GM23338 (cell line): ENCODE measurements around the gene MRPS17. TPM values are rescaled to one million over a fixed set of nuclear protein-coding genes. Genes with fewer than 3 reads are reported as not detected.

Experiments
- ATAC-seq: fragments of 200-7000 bp; cut with Tn5 transposase; 3 replicates; pipeline ENCODE4 v1.9.1; 2020
- DNase-seq: peaks from one replicate; pipeline ENCODE4 v3.0.0-alpha.2; 2015; ENCODE audit warnings: low spot score
- H2AFZ ChIP-seq: fragments of 200-600 bp; sonication (generic); 2 replicates; pipeline ENCODE4 v1.8.0; 2016; ENCODE audit warnings: antibody characterized with exemption, mild to moderate bottlenecking, moderate library complexity
- H3F3A ChIP-seq: fragments of 200-600 bp; sonication (generic); replicated peaks from 2 replicates; pipeline ENCODE4 v1.8.0; 2017; ENCODE audit warnings: antibody characterized with exemption, mixed run types, low read depth
- H3K27ac ChIP-seq: fragments of 200-600 bp; sonication (generic); 2 replicates; pipeline ENCODE4 v1.6.1; 2016; ENCODE audit warnings: low read depth
- H3K27me3 ChIP-seq: fragments of 200-600 bp; sonication (generic); 2 replicates; pipeline ENCODE4 v1.8.0; 2016; ENCODE audit warnings: mild to moderate bottlenecking, mixed run types, moderate library complexity; ENCODE audit not compliant: insufficient read depth
- H3K36me3 ChIP-seq: fragments of 200-600 bp; sonication (generic); 2 replicates; pipeline ENCODE4 v1.8.0; 2016; ENCODE audit warnings: mild to moderate bottlenecking; ENCODE audit not compliant: insufficient read depth
- H3K4me1 ChIP-seq: fragments of 200-600 bp; sonication (generic); 2 replicates; pipeline ENCODE4 v1.8.0; 2016; ENCODE audit warnings: mild to moderate bottlenecking, moderate library complexity; ENCODE audit not compliant: insufficient read depth
- H3K4me2 ChIP-seq: fragments of 200-600 bp; sonication (generic); 2 replicates; pipeline ENCODE4 v1.7.1; 2017; ENCODE audit warnings: mixed run types
- H3K4me3 ChIP-seq: fragments of 200-600 bp; sonication (generic); 2 replicates; pipeline ENCODE4 v1.6.1; 2016; ENCODE audit warnings: mixed run types
- H3K79me2 ChIP-seq: fragments of 200-600 bp; sonication (generic); replicated peaks from 2 replicates; pipeline ENCODE4 v1.8.0; 2017; ENCODE audit warnings: mild to moderate bottlenecking; ENCODE audit not compliant: insufficient read depth
- H3K9me2 ChIP-seq: fragments of 200-600 bp; sonication (generic); 2 replicates; pipeline ENCODE4 v1.8.0; 2017; ENCODE audit not compliant: insufficient read depth
- H4K20me1 ChIP-seq: fragments of 200-600 bp; sonication (generic); replicated peaks from 2 replicates; pipeline ENCODE4 v1.8.0; 2017; ENCODE audit warnings: mild to moderate bottlenecking; ENCODE audit not compliant: insufficient read depth
- H3K27ac Mint-ChIP-seq: 2 replicates; pipeline ENCODE4 v1.8.0; 2020; ENCODE audit warnings: inconsistent platforms, mild to moderate bottlenecking, moderate library complexity, mixed read lengths
- H3K27me3 Mint-ChIP-seq: 3 replicates; pipeline ENCODE4 v1.8.0; 2022; ENCODE audit warnings: low read depth, mild to moderate bottlenecking, moderate library complexity, mixed read lengths, inconsistent platforms; ENCODE audit not compliant: insufficient read depth, poor library complexity
- H3K36me3 Mint-ChIP-seq: 3 replicates; pipeline ENCODE4 v1.8.0; 2021; ENCODE audit warnings: low read depth, mild to moderate bottlenecking, inconsistent platforms, moderate library complexity, mixed read lengths
- H3K4me1 Mint-ChIP-seq: 3 replicates; pipeline ENCODE4 v1.8.0; 2020; ENCODE audit warnings: mild to moderate bottlenecking, inconsistent platforms, mixed read lengths
- H3K4me3 Mint-ChIP-seq: 3 replicates; pipeline ENCODE4 v1.8.0; 2021; ENCODE audit warnings: moderate library complexity, mild to moderate bottlenecking, inconsistent platforms, mixed read lengths
- H3K9me3 Mint-ChIP-seq: 3 replicates; pipeline ENCODE4 v1.8.0; 2020; ENCODE audit warnings: moderate library complexity, mild to moderate bottlenecking, inconsistent platforms, mixed read lengths
- CREB1 ChIP-seq: fragments of 250-450 bp; sonication (Bioruptor Pico); IDR thresholded peaks from 2 replicates; pipeline ENCODE4 v1.5.0; 2020; ENCODE audit warnings: low read depth, mild to moderate bottlenecking, moderate library complexity
- ETS1 ChIP-seq: IDR thresholded peaks from 2 replicates; pipeline ENCODE4 v1.6.1; 2016; ENCODE audit warnings: antibody characterized with exemption
- NANOG ChIP-seq: IDR thresholded peaks from 2 replicates; pipeline ENCODE4 v1.6.1; 2016; ENCODE audit warnings: antibody characterized with exemption, borderline replicate concordance
- POLR2AphosphoS5 ChIP-seq: IDR thresholded peaks from 2 replicates; pipeline ENCODE4 v1.6.1; 2016; ENCODE audit warnings: antibody characterized with exemption, low read depth
- STAT1 ChIP-seq: IDR thresholded peaks from one replicate; pipeline ENCODE4 v1.6.1; 2016; ENCODE audit warnings: antibody characterized with exemption; ENCODE audit not compliant: unreplicated experiment
- ZNF114 ChIP-seq: fragments of 250-450 bp; sonication (Bioruptor Pico); IDR thresholded peaks from 2 replicates; pipeline ENCODE4 v1.5.0; 2020; ENCODE audit warnings: mild to moderate bottlenecking, moderate library complexity
- polyA plus RNA-seq: library from polyadenylated mRNA; unstranded; fragments of >200 nt; fragmentation: Nextera tagmentation; extraction: Ambion mirVana; gene quantifications from 2 replicates; pipeline ENCODE4 v1.2.1, GENCODE V29; 2016
- total RNA-seq: library from RNA; depleted of rRNA; stranded (reverse); fragments of >200 nt; shearing (Covaris generic); gene quantifications from 2 replicates; pipeline ENCODE4 v1.2.3, GENCODE V29; 2014
- TF ChIP-seq, protein P1 (sequence below), 2 experiments: fragments of 200-600 bp in 1 of 2; sonication (generic) in 1 of 2; conservative IDR thresholded peaks; 2 replicates each; pipeline versions ENCODE4 v1.5.1 to v1.6.1; 2016 to 2017; ENCODE audit warnings: antibody characterized with exemption in 2 of 2, low read depth in 2 of 2, mild to moderate bottlenecking in 2 of 2, moderate library complexity in 1 of 2
- TF ChIP-seq, protein P2 (sequence below): fragments of 250-450 bp; sonication (Bioruptor Pico); IDR thresholded peaks from 2 replicates; pipeline ENCODE4 v1.5.0; 2020; ENCODE audit warnings: mild to moderate bottlenecking, moderate library complexity

MRPS17 gene
- total and polyA plus RNA-seq, 2 experiments from 2014 or later, result 14.6 to 100 TPM

GRCh38 chr7:55964261-55965099, 12.8 kb downstream of the MRPS17 start, which contains the start of gene NIPSNAP2:
Gene NIPSNAP2 (plus strand): TSS chr7:55964585. CDS start chr7:55964610, 25 bp downstream.
- Histone ChIP-seq H3F3A (0 out of 2 replicates have a peak, but pooled peaks cover 3% of the 10 kb centered on the region), H3K4me1 (no peaks in the 10 kb centered on the region), H3K36me3 (no peaks in the 10 kb centered on the region; the same call in 1 of the 2 replicates), H3K4me2 (peak within 1 kb of the TSS; percentile 95), H2AFZ (peak within 1 kb of the TSS; percentile 91), H4K20me1 (no peaks in the 10 kb centered on the region; the same call in 1 of the 2 replicates), H3K79me2 (peaks cover 29% of the 10 kb centered on the region), H3K4me3 (peak within 1 kb of the TSS; percentile 69), H3K9me2 (no peaks in the 10 kb centered on the region), H3K27ac (peak within 1 kb of the TSS; percentile 46; the same call in 1 of the 2 replicates), H3K27me3 (peaks cover 13% of the 10 kb centered on the region)
- peak within 1 kb of the TSS; percentile 91 for H3K27ac Mint-ChIP-seq
- peaks cover 6% of the 10 kb centered on the region for H3K36me3 Mint-ChIP-seq
- H3K9me3 Mint-ChIP-seq, result no peaks in the 10 kb centered on the region; the same call in 2 of the 3 replicates
- ATAC-seq (peak; percentile 83), DNase-seq (peak; percentile 76)
- TF ChIP-seq POLR2AphosphoS5 (peak; percentile 71), STAT1 (no peak), CREB1 (CRISPR knock-in tag) (peak; percentile 11; the same call in 1 of the 2 replicates)
- TF ChIP-seq, protein P1, sequence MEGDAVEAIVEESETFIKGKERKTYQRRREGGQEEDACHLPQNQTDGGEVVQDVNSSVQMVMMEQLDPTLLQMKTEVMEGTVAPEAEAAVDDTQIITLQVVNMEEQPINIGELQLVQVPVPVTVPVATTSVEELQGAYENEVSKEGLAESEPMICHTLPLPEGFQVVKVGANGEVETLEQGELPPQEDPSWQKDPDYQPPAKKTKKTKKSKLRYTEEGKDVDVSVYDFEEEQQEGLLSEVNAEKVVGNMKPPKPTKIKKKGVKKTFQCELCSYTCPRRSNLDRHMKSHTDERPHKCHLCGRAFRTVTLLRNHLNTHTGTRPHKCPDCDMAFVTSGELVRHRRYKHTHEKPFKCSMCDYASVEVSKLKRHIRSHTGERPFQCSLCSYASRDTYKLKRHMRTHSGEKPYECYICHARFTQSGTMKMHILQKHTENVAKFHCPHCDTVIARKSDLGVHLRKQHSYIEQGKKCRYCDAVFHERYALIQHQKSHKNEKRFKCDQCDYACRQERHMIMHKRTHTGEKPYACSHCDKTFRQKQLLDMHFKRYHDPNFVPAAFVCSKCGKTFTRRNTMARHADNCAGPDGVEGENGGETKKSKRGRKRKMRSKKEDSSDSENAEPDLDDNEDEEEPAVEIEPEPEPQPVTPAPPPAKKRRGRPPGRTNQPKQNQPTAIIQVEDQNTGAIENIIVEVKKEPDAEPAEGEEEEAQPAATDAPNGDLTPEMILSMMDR (conservative IDR thresholded peaks at IDR 0.05; ENCODE audit: low read depth in 2 of 2), result peak in 1 of 2 experiments; percentile 58; a peak in 2 of 4 replicates
- peak within 1 kb of the TSS; percentile 92 for H3K4me3 Mint-ChIP-seq
- H3K4me1 Mint-ChIP-seq, result peaks cover 11% of the 10 kb centered on the region; the same call in 2 of the 3 replicates
- H3K27me3 Mint-ChIP-seq, result peaks cover 20% of the 10 kb centered on the region

GRCh38 chr7:55965100-55965470, 13.4 kb downstream of the MRPS17 start:
- Histone ChIP-seq H3K27ac (peak overlapping the region; percentile 46; the same call in 1 of the 2 replicates), H2AFZ (peak overlapping the region; percentile 91; the same call in 1 of the 2 replicates), H3K79me2 (peaks cover 29% of the 10 kb centered on the region), H3K27me3 (peaks cover 13% of the 10 kb centered on the region), H3K4me3 (peak overlapping the region; percentile 69), H3K9me2 (no peaks in the 10 kb centered on the region), H4K20me1 (no peaks in the 10 kb centered on the region; the same call in 1 of the 2 replicates), H3K4me1 (no peaks in the 10 kb centered on the region), H3K36me3 (no peaks in the 10 kb centered on the region; the same call in 1 of the 2 replicates), H3K4me2 (peak overlapping the region; percentile 95), H3F3A (0 out of 2 replicates have a peak, but pooled peaks cover 3% of the 10 kb centered on the region)
- peak overlapping the region; percentile 91 for H3K27ac Mint-ChIP-seq
- H3K9me3 Mint-ChIP-seq, result no peaks in the 10 kb centered on the region; the same call in 1 of the 3 replicates
- ATAC-seq, result no peak
- H3K4me1 Mint-ChIP-seq, result peaks cover 11% of the 10 kb centered on the region; the same call in 2 of the 3 replicates
- H3K36me3 Mint-ChIP-seq, result peaks cover 10% of the 10 kb centered on the region
- peaks cover 22% of the 10 kb centered on the region for H3K27me3 Mint-ChIP-seq
- DNase-seq, result no peak
- H3K4me3 Mint-ChIP-seq, result peak overlapping the region; percentile 92
- TF ChIP-seq STAT1, result no peak
- TF ChIP-seq, protein P2, sequence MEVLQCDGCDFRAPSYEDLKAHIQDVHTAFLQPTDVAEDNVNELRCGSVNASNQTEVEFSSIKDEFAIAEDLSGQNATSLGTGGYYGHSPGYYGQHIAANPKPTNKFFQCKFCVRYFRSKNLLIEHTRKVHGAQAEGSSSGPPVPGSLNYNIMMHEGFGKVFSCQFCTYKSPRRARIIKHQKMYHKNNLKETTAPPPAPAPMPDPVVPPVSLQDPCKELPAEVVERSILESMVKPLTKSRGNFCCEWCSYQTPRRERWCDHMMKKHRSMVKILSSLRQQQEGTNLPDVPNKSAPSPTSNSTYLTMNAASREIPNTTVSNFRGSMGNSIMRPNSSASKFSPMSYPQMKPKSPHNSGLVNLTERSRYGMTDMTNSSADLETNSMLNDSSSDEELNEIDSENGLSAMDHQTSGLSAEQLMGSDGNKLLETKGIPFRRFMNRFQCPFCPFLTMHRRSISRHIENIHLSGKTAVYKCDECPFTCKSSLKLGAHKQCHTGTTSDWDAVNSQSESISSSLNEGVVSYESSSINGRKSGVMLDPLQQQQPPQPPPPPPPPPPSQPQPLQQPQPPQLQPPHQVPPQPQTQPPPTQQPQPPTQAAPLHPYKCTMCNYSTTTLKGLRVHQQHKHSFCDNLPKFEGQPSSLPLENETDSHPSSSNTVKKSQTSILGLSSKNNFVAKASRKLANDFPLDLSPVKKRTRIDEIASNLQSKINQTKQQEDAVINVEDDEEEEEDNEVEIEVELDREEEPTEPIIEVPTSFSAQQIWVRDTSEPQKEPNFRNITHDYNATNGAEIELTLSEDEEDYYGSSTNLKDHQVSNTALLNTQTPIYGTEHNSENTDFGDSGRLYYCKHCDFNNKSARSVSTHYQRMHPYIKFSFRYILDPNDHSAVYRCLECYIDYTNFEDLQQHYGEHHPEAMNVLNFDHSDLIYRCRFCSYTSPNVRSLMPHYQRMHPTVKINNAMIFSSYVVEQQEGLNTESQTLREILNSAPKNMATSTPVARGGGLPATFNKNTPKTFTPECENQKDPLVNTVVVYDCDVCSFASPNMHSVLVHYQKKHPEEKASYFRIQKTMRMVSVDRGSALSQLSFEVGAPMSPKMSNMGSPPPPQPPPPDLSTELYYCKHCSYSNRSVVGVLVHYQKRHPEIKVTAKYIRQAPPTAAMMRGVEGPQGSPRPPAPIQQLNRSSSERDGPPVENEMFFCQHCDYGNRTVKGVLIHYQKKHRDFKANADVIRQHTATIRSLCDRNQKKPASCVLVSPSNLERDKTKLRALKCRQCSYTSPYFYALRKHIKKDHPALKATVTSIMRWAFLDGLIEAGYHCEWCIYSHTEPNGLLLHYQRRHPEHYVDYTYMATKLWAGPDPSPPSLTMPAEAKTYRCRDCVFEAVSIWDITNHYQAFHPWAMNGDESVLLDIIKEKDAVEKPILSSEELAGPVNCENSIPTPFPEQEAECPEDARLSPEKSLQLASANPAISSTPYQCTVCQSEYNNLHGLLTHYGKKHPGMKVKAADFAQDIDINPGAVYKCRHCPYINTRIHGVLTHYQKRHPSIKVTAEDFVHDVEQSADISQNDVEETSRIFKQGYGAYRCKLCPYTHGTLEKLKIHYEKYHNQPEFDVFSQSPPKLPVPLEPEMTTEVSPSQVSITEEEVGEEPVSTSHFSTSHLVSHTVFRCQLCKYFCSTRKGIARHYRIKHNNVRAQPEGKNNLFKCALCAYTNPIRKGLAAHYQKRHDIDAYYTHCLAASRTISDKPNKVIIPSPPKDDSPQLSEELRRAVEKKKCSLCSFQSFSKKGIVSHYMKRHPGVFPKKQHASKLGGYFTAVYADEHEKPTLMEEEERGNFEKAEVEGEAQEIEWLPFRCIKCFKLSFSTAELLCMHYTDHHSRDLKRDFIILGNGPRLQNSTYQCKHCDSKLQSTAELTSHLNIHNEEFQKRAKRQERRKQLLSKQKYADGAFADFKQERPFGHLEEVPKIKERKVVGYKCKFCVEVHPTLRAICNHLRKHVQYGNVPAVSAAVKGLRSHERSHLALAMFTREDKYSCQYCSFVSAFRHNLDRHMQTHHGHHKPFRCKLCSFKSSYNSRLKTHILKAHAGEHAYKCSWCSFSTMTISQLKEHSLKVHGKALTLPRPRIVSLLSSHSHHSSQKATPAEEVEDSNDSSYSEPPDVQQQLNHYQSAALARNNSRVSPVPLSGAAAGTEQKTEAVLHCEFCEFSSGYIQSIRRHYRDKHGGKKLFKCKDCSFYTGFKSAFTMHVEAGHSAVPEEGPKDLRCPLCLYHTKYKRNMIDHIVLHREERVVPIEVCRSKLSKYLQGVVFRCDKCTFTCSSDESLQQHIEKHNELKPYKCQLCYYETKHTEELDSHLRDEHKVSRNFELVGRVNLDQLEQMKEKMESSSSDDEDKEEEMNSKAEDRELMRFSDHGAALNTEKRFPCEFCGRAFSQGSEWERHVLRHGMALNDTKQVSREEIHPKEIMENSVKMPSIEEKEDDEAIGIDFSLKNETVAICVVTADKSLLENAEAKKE (CRISPR knock-in tag), result no peak
- no peak for TF ChIP-seq POLR2AphosphoS5
- TF ChIP-seq ETS1, result no peak
- no peak for TF ChIP-seq ZNF114 (CRISPR knock-in tag)
- no peak for TF ChIP-seq NANOG
